GM19099 (cell line): Measurements from ENCODE around the gene GPX8.

Experiments used
- POLR2A ChIP-seq: IDR thresholded peaks from 3 replicates; pipeline ENCODE4 v1.6.1; 2011; ENCODE audit warnings: low read depth; ENCODE audit not compliant: insufficient read length; ENCODE audit errors: extremely low read depth

Gene GPX8, protein sequence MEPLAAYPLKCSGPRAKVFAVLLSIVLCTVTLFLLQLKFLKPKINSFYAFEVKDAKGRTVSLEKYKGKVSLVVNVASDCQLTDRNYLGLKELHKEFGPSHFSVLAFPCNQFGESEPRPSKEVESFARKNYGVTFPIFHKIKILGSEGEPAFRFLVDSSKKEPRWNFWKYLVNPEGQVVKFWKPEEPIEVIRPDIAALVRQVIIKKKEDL

DNA sequence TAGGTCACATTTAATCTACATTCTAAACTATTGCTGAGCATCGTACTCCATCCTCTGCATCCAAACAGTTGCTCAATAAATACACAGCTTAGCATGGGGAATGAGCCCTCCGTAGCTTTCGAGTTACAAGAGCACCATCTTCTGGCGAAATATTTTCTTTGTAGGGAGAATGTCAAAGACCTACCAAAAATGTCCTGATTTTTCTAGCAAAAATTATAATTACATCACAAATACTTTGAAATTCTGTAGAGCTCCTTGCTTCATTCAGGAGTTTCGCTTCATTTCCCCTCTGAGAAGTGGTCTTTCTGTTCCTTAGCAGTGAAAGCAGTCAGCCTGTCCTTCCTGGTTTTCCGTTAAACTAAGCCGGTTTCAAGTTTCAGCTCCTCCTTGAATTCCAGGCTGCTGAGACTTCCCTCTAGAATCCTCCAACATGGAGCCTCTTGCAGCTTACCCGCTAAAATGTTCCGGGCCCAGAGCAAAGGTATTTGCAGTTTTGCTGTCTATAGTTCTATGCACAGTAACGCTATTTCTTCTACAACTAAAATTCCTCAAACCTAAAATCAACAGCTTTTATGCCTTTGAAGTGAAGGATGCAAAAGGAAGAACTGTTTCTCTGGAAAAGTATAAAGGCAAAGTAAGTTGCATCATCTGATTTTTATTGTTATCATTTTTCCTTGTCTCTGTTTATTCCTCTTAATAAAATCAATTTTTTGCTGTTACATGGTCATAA, at the start of gene GPX8:
Gene GPX8, plus strand, starts transcription at position 409 of the 730 bp plus-strand sequence. Its CDS starts 22 bp downstream, at position 431.
- no peak for TF ChIP-seq POLR2A

GRCh38 chr5:55110217-55110616, 49.8 kb upstream of the GPX8 start:
- no peak for TF ChIP-seq POLR2A

DNA sequence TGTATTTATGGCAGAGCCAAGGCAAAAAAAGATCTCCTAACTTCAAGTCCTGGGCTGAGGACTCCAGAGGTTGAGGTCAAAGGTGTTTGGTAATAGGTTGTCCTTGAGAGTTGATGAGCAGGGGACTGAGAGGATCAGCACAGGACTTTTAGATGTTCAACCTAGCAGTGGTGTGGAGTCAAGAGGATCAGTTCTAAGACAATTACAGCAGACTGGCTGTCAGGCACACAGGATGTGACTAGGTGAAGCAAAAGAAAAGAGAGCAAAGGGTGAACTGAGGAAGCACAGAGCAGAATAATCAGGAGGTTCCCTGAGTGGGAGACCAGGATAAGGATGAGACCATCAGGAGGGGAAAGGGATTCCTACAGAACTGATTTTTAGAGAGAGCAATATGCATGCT, 46.6 kb upstream of the GPX8 start:
- TF ChIP-seq POLR2A = no peak

DNA sequence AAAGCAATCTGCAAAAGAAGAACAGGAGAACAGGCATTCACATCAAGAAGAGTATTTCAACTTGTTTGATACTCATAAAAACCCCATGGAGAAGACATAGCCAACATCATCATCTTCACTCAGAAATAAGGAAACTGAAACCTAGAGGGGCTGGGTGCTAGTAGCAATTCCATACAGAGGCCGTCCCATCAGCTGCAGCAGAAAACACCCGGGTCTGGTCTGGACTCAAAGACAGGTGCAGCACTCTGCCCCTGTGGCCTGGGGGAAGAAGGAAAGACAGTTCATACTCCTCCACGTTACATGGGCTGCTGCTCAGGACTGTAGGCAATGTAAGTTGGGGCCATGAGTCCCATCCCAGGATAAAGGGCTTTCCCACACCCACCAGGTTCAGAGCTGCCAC, 45.9 kb upstream of the GPX8 start:
- no peak for TF ChIP-seq POLR2A

GRCh38 chr5:55123365-55123764, 36.6 kb upstream of the GPX8 start:
- no peak for TF ChIP-seq POLR2A

DNA sequence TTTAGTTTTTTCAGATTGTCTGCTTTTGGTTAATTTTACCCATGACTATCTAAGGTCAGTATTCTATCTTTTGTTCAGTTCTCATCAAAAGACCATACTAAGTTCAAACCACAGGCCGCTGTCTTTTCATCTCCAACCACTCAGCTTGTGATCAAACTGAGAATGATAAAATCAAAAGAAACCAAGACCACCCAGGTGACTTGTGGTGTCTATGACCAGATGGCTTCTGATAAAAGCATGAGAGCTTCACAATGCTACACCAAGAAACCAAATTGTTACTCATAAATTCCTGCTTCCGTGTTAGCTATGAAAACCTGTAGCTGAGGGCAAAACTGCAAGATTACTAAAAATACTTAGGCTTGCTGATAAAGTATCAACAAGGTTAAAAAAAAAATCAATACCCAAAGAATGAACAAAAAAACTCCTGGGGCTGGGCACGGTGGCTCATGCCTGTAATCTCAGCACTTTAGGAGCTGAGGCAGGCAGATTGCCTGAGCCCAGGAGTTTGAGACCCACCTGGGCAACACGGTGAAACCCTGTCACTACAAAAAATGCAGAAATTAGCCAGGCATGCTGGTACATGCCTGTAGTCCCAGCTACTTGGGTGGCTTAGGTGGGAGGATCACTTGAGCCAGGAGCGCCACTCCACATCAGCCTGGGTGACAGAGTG, 25.8 kb upstream of the GPX8 start:
- no peak for TF ChIP-seq POLR2A

DNA sequence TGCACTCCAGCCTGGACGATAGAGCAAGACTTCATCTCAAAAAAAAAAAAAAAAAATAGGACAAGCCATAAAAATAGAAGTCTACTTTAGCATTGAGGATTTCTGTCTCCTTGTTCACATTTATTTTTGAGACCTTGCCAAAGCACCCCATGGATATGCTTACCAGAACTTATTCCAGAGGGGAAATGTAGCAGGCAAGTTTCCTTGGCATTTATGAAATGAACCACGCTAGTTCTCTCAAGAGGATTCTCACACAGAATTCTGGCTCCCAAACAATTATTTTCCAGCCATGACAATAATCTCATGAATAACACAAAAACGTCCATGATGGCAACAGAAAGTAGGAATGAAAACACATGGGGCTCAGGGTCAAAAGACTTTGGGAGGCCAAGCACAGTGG, 23.4 kb upstream of the GPX8 start:
- TF ChIP-seq POLR2A = no peak

DNA sequence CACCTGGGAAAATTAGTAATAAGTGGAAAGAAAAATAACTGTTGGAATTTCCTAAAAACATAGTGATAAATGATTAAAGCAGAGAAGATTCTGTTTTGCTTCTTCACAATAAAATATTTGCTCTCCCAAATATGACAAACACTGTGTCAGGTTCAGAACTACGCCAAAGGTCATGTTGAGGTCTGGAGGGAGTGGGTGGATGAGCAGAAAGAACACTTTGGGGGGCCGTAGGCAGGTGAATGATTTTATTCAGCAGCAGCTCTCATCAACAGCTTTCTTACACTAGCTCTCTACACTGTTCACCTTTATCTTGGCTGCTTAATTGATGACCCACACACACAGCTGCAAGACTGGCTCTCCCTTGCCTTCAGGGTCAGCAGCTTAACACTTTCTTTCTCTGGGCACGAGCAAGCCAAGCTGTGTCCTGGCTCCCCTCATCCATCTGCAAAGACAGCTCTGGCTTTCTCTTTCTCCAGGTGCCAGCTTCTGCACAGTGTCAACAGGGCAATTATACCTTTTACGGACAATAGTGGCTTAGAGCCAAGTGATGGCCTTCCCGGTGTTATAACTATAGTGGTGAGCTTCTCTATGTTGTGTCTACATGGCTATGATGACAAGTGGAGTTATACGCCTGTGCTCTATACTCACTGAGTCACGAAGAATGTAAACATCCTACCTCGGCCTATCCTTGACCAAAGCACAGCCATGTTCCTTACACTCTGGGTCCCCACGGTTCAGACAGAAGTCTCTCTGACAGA, 18.9 kb upstream of the GPX8 start:
- TF ChIP-seq POLR2A = no peak

GRCh38 chr5:55141945-55142690, 17.9 kb upstream of the GPX8 start:
- no peak for TF ChIP-seq POLR2A

DNA sequence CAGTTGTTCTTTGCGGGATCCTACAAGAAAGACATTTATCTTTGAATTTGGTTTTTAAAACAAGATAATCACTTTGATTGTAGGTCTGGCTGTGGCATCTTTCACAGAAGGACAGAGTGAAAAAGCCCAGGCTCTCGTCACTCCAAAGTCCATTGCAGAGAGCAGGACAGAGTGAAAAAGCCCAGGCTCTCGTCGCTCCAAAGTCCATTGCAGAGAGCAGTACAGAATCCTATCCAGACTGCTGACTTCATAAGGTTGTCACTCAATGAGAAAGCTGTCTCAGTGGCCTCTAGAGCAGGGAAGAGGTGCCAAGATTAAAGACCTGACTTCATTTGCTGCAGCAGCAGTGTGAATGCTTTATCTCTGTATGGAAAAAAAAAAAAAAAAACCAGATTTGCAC, 16.3 kb upstream of the GPX8 start:
- TF ChIP-seq POLR2A = no peak

DNA sequence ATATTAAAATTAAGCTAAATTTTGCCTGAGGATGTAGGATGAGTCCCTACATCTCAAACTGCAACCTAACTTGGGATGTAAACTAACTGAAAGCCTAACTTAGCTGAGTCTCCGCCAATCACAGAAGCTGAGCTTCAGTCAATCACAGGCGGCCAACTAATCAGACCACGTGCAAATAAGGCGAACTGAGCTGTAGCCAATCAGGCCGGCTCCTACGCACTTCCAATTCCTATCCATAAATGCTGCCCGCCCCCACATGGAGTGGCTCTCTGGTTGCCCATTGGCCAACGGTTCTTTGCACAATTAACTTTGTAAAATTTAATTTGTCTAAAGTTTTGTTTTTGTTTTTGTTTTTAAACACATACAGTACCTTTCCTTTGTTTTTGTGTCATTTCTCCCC, 13.9 kb upstream of the GPX8 start:
- TF ChIP-seq POLR2A = no peak

GRCh38 chr5:55146543-55147151, 13.3 kb upstream of the GPX8 start:
- no peak for TF ChIP-seq POLR2A

DNA sequence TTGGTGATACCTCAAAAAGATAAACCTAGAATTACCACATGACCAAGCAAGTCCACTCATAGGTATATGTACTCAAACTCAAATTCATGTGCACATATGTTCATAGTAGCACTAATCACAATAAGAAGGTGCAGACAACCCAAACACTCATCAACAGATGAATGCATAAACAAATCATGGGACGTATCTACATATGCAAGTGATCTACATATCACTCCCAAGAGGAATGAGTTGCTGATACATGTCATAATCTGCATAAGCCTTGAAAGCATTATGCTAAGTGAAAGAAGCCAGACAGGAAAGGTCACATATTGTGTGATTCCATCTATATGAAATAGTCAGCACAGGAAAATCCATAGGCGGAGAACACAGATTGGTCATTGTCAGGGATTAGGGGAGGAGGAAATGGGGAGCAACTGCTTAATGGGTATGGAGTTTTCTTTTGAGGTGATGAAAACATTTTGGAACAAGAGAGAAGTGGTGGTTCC, 10.6 kb upstream of the GPX8 start:
- no peak for TF ChIP-seq POLR2A
